ENCODE measurements around the gene LYST. TPM values are rescaled to one million over a fixed set of nuclear protein-coding genes. Genes with fewer than 3 reads are reported as not detected.

The LYST gene
- total RNA-seq, 1 donor from 2014 or later = 16.4 TPM

DNA sequence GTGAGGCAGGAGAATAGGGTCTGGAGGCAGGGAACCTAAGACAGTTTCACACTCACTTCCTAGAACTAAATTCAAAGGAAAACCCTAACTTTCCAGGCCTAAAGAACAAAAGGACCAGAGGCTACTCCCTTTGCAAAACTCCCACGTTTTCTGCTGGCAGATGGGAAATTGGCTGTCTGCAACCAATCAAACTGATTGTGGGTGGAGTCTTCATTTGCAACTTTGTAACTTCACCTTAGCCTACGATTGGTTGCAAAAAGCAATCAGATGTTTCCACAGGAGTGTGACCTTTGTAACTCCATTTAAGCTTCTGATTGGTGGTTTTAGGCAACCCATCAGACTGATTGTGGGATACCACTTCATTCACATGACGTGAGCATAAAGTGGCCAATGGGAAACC lies 197.4 kb downstream of the LYST start:
- DNase-seq (ENCODE audit: low spot score) = no peak
- H3K4me1 Mint-ChIP-seq (ENCODE audit: low read depth) = no peaks in the 10 kb centered on the region
- H3K27me3 Mint-ChIP-seq (ENCODE audit: low read depth) = no peaks in the 10 kb centered on the region
- peaks cover 36% of the 10 kb centered on the region for H3K36me3 Mint-ChIP-seq (ENCODE audit: low read depth)
- H3K9me3 Mint-ChIP-seq (ENCODE audit: low read depth) = peaks cover 30% of the 10 kb centered on the region
- no peak overlapping the region for H3K4me3 Mint-ChIP-seq (ENCODE audit: unreplicated experiment)
- no peak for TF ChIP-seq CTCF (IDR thresholded peaks at IDR 0.05)
- H3K27ac Mint-ChIP-seq (ENCODE audit: unreplicated experiment) = no peak overlapping the region

GRCh38 chr1:235663628-235664027 lies 203.1 kb downstream of the LYST start:
- no peaks in the 10 kb centered on the region for H3K9me3 Mint-ChIP-seq (ENCODE audit: low read depth)
- no peak for DNase-seq (ENCODE audit: low spot score)
- no peaks in the 10 kb centered on the region for H3K4me1 Mint-ChIP-seq (ENCODE audit: low read depth)
- no peak for TF ChIP-seq CTCF (IDR thresholded peaks at IDR 0.05)
- H3K36me3 Mint-ChIP-seq (ENCODE audit: low read depth) = peaks cover 12% of the 10 kb centered on the region
- no peak overlapping the region for H3K27ac Mint-ChIP-seq (ENCODE audit: unreplicated experiment)
- H3K4me3 Mint-ChIP-seq (ENCODE audit: unreplicated experiment) = no peak overlapping the region
- H3K27me3 Mint-ChIP-seq (ENCODE audit: low read depth) = no peaks in the 10 kb centered on the region

DNA sequence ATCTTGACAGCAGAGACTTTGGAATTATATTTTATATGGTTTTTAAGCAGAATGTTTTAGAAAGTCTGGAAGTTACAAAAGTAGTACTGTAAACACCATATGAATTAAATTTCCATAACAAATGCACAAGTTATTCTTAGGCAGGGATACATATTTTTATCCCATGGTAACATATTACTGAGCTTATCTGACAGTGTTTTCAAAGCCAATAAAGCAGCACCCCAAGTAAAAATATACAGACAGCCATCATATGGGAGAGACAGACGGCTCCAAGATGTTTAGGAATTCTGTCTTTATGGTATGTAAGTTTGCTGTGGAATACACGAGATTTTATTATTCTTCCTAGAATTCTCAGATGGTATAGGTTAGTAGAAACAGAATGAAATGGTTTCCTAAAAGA lies 205.1 kb downstream of the LYST start:
- DNase-seq (ENCODE audit: low spot score) = no peak
- Mint-ChIP-seq H3K36me3 (ENCODE audit: low read depth) (peaks cover 10% of the 10 kb centered on the region), H3K27me3 (ENCODE audit: low read depth) (peaks cover 2% of the 10 kb centered on the region), H3K27ac (ENCODE audit: unreplicated experiment) (no peak overlapping the region), H3K9me3 (ENCODE audit: low read depth) (no peaks in the 10 kb centered on the region), H3K4me3 (ENCODE audit: unreplicated experiment) (no peak overlapping the region), H3K4me1 (ENCODE audit: low read depth) (no peaks in the 10 kb centered on the region)
- TF ChIP-seq CTCF (IDR thresholded peaks at IDR 0.05) = no peak

GRCh38 chr1:235659186-235659771 lies 207.4 kb downstream of the LYST start:
- H3K4me1 Mint-ChIP-seq (ENCODE audit: low read depth) = no peaks in the 10 kb centered on the region
- H3K27ac Mint-ChIP-seq (ENCODE audit: unreplicated experiment) = no peak overlapping the region

GRCh38 chr1:235657747-235658526 lies 208.8 kb downstream of the LYST start:
- no peaks in the 10 kb centered on the region for H3K4me1 Mint-ChIP-seq (ENCODE audit: low read depth)
- peaks cover 7% of the 10 kb centered on the region for H3K27me3 Mint-ChIP-seq (ENCODE audit: low read depth)
- H3K9me3 Mint-ChIP-seq (ENCODE audit: low read depth) = peaks cover 3% of the 10 kb centered on the region
- H3K27ac Mint-ChIP-seq (ENCODE audit: unreplicated experiment) = no peak overlapping the region
- no peak for TF ChIP-seq CTCF (IDR thresholded peaks at IDR 0.05)
- no peak for DNase-seq (ENCODE audit: low spot score)
- no peak overlapping the region for H3K4me3 Mint-ChIP-seq (ENCODE audit: unreplicated experiment)
- peaks cover 2% of the 10 kb centered on the region for H3K36me3 Mint-ChIP-seq (ENCODE audit: low read depth)

More at GRCh38 chr1:235659186-235659771, 207.4 kb downstream of the LYST start:
- DNase-seq (ENCODE audit: low spot score) = no peak
- peaks cover 7% of the 10 kb centered on the region for H3K36me3 Mint-ChIP-seq (ENCODE audit: low read depth)
- TF ChIP-seq CTCF (IDR thresholded peaks at IDR 0.05) = no peak
- peaks cover 2% of the 10 kb centered on the region for H3K27me3 Mint-ChIP-seq (ENCODE audit: low read depth)
- no peak overlapping the region for H3K4me3 Mint-ChIP-seq (ENCODE audit: unreplicated experiment)
- H3K9me3 Mint-ChIP-seq (ENCODE audit: low read depth) = no peaks in the 10 kb centered on the region
